Measurements from ENCODE around the gene RBMS3.

The RBMS3 gene

GRCh38 chr3:29926378-29926777, 645.5 kb downstream of the RBMS3 start:
- no peak overlapping the region for H3K27ac ChIP-seq (ENCODE audit: low read depth, low read length)
- H3K27me3 ChIP-seq (ENCODE audit: insufficient read depth, low read length): no peaks in the 10 kb centered on the region
- H2AFZ ChIP-seq (ENCODE audit: low read length, unreplicated experiment): no peak overlapping the region
- no peak overlapping the region for H3K4me3 ChIP-seq (ENCODE audit: low read depth, low read length)
- H3K79me2 ChIP-seq (ENCODE audit: control insufficient read depth, insufficient read depth, low read length, unreplicated experiment): no peaks in the 10 kb centered on the region
- H3K4me1 ChIP-seq (ENCODE audit: control insufficient read depth, insufficient read depth, low read length, unreplicated experiment): peaks cover 12% of the 10 kb centered on the region
- H3K36me3 ChIP-seq (ENCODE audit: insufficient read depth, low read length): no peaks in the 10 kb centered on the region

GRCh38 chr3:29932696-29933325, 651.9 kb downstream of the RBMS3 start:
- Histone ChIP-seq H3K4me1 (ENCODE audit: control insufficient read depth, insufficient read depth, low read length, unreplicated experiment) (peaks cover 11% of the 10 kb centered on the region), H2AFZ (ENCODE audit: low read length, unreplicated experiment) (no peak overlapping the region), H3K79me2 (ENCODE audit: control insufficient read depth, insufficient read depth, low read length, unreplicated experiment) (no peaks in the 10 kb centered on the region), H3K36me3 (ENCODE audit: insufficient read depth, low read length) (no peaks in the 10 kb centered on the region), H3K4me3 (ENCODE audit: low read depth, low read length) (no peak overlapping the region), H3K27me3 (ENCODE audit: insufficient read depth, low read length) (no peaks in the 10 kb centered on the region), H3K27ac (ENCODE audit: low read depth, low read length) (no peak overlapping the region)

- Histone ChIP-seq H3K27ac (ENCODE audit: low read depth, low read length) (no peak overlapping the region), H2AFZ (ENCODE audit: low read length, unreplicated experiment) (no peak overlapping the region), H3K27me3 (ENCODE audit: insufficient read depth, low read length) (no peaks in the 10 kb centered on the region), H3K4me3 (ENCODE audit: low read depth, low read length) (no peak overlapping the region), H3K79me2 (ENCODE audit: control insufficient read depth, insufficient read depth, low read length, unreplicated experiment) (no peaks in the 10 kb centered on the region), H3K36me3 (ENCODE audit: insufficient read depth, low read length) (no peaks in the 10 kb centered on the region), H3K4me1 (ENCODE audit: control insufficient read depth, insufficient read depth, low read length, unreplicated experiment) (peaks cover 11% of the 10 kb centered on the region)
Observed at GRCh38 chr3:29933802-29934490, 653.1 kb downstream of the RBMS3 start.

GRCh38 chr3:29934751-29935150, 653.9 kb downstream of the RBMS3 start:
- peaks cover 11% of the 10 kb centered on the region for H3K4me1 ChIP-seq (ENCODE audit: control insufficient read depth, insufficient read depth, low read length, unreplicated experiment)
- no peaks in the 10 kb centered on the region for H3K79me2 ChIP-seq (ENCODE audit: control insufficient read depth, insufficient read depth, low read length, unreplicated experiment)
- peaks cover 5% of the 10 kb centered on the region; the same call in 1 of the 2 replicates for H3K36me3 ChIP-seq (ENCODE audit: insufficient read depth, low read length)
- H2AFZ ChIP-seq (ENCODE audit: low read length, unreplicated experiment): no peak overlapping the region
- no peak overlapping the region for H3K4me3 ChIP-seq (ENCODE audit: low read depth, low read length)
- H3K27ac ChIP-seq (ENCODE audit: low read depth, low read length): no peak overlapping the region
- no peaks in the 10 kb centered on the region for H3K27me3 ChIP-seq (ENCODE audit: insufficient read depth, low read length)

- H3K79me2 ChIP-seq (ENCODE audit: control insufficient read depth, insufficient read depth, low read length, unreplicated experiment): no peaks in the 10 kb centered on the region
- no peaks in the 10 kb centered on the region for H3K27me3 ChIP-seq (ENCODE audit: insufficient read depth, low read length)
- no peak overlapping the region for H3K4me3 ChIP-seq (ENCODE audit: low read depth, low read length)
- no peak overlapping the region for H3K27ac ChIP-seq (ENCODE audit: low read depth, low read length)
- no peak overlapping the region for H2AFZ ChIP-seq (ENCODE audit: low read length, unreplicated experiment)
- peaks cover 6% of the 10 kb centered on the region; the same call in 1 of the 2 replicates for H3K36me3 ChIP-seq (ENCODE audit: insufficient read depth, low read length)
- peaks cover 11% of the 10 kb centered on the region for H3K4me1 ChIP-seq (ENCODE audit: control insufficient read depth, insufficient read depth, low read length, unreplicated experiment)
Observed at GRCh38 chr3:29936054-29936453, 655.2 kb downstream of the RBMS3 start.

- 0 out of 2 replicates have a peak overlapping the region, but pooled peaks have one; percentile 7 for H3K27ac ChIP-seq (ENCODE audit: low read depth, low read length)
- no peak overlapping the region for H2AFZ ChIP-seq (ENCODE audit: low read length, unreplicated experiment)
- H3K4me3 ChIP-seq (ENCODE audit: low read depth, low read length): no peak overlapping the region
- H3K4me1 ChIP-seq (ENCODE audit: control insufficient read depth, insufficient read depth, low read length, unreplicated experiment): peaks cover 11% of the 10 kb centered on the region
- peaks cover 6% of the 10 kb centered on the region; the same call in 1 of the 2 replicates for H3K36me3 ChIP-seq (ENCODE audit: insufficient read depth, low read length)
- H3K79me2 ChIP-seq (ENCODE audit: control insufficient read depth, insufficient read depth, low read length, unreplicated experiment): no peaks in the 10 kb centered on the region
- no peaks in the 10 kb centered on the region for H3K27me3 ChIP-seq (ENCODE audit: insufficient read depth, low read length)
Observed at GRCh38 chr3:29936766-29937165, 655.9 kb downstream of the RBMS3 start.

- Histone ChIP-seq H3K4me1 (ENCODE audit: control insufficient read depth, insufficient read depth, low read length, unreplicated experiment) (peaks cover 11% of the 10 kb centered on the region), H3K79me2 (ENCODE audit: control insufficient read depth, insufficient read depth, low read length, unreplicated experiment) (no peaks in the 10 kb centered on the region), H2AFZ (ENCODE audit: low read length, unreplicated experiment) (no peak overlapping the region), H3K27me3 (ENCODE audit: insufficient read depth, low read length) (no peaks in the 10 kb centered on the region), H3K4me3 (ENCODE audit: low read depth, low read length) (no peak overlapping the region), H3K36me3 (ENCODE audit: insufficient read depth, low read length) (peaks cover 6% of the 10 kb centered on the region; the same call in 1 of the 2 replicates), H3K27ac (ENCODE audit: low read depth, low read length) (0 out of 2 replicates have a peak overlapping the region, but pooled peaks have one; percentile 7)
Observed at GRCh38 chr3:29937185-29937584, 656.3 kb downstream of the RBMS3 start.

- no peak overlapping the region for H3K4me3 ChIP-seq (ENCODE audit: low read depth, low read length)
- H3K79me2 ChIP-seq (ENCODE audit: control insufficient read depth, insufficient read depth, low read length, unreplicated experiment): no peaks in the 10 kb centered on the region
- H3K27me3 ChIP-seq (ENCODE audit: insufficient read depth, low read length): no peaks in the 10 kb centered on the region
- no peak overlapping the region for H2AFZ ChIP-seq (ENCODE audit: low read length, unreplicated experiment)
- H3K4me1 ChIP-seq (ENCODE audit: control insufficient read depth, insufficient read depth, low read length, unreplicated experiment): peaks cover 11% of the 10 kb centered on the region
- H3K27ac ChIP-seq (ENCODE audit: low read depth, low read length): no peak overlapping the region
- H3K36me3 ChIP-seq (ENCODE audit: insufficient read depth, low read length): peaks cover 6% of the 10 kb centered on the region; the same call in 1 of the 2 replicates
Observed at GRCh38 chr3:29940759-29941323, 660.0 kb downstream of the RBMS3 start.

- H3K27ac ChIP-seq (ENCODE audit: low read depth, low read length): no peak overlapping the region
- no peak overlapping the region for H3K4me3 ChIP-seq (ENCODE audit: low read depth, low read length)
- H3K27me3 ChIP-seq (ENCODE audit: insufficient read depth, low read length): no peaks in the 10 kb centered on the region
- H3K36me3 ChIP-seq (ENCODE audit: insufficient read depth, low read length): peaks cover 6% of the 10 kb centered on the region; the same call in 1 of the 2 replicates
- H3K4me1 ChIP-seq (ENCODE audit: control insufficient read depth, insufficient read depth, low read length, unreplicated experiment): peaks cover 3% of the 10 kb centered on the region
- no peak overlapping the region for H2AFZ ChIP-seq (ENCODE audit: low read length, unreplicated experiment)
- H3K79me2 ChIP-seq (ENCODE audit: control insufficient read depth, insufficient read depth, low read length, unreplicated experiment): no peaks in the 10 kb centered on the region
Observed at GRCh38 chr3:29942297-29942696, 661.4 kb downstream of the RBMS3 start.

- H2AFZ ChIP-seq (ENCODE audit: low read length, unreplicated experiment): no peak overlapping the region
- H3K4me3 ChIP-seq (ENCODE audit: low read depth, low read length): no peak overlapping the region; the same call in 1 of the 2 replicates
- peaks cover 7% of the 10 kb centered on the region for H3K4me1 ChIP-seq (ENCODE audit: control insufficient read depth, insufficient read depth, low read length, unreplicated experiment)
- no peaks in the 10 kb centered on the region for H3K79me2 ChIP-seq (ENCODE audit: control insufficient read depth, insufficient read depth, low read length, unreplicated experiment)
- no peak overlapping the region for H3K27ac ChIP-seq (ENCODE audit: low read depth, low read length)
- no peaks in the 10 kb centered on the region for H3K27me3 ChIP-seq (ENCODE audit: insufficient read depth, low read length)
- H3K36me3 ChIP-seq (ENCODE audit: insufficient read depth, low read length): no peaks in the 10 kb centered on the region
Observed at GRCh38 chr3:29949131-29949530, 668.3 kb downstream of the RBMS3 start.
